OCI-LY1 (cell line): ENCODE results near the gene PCIF1.

Source experiments
- H2AFZ ChIP-seq: fragments of 200-600 bp; sonication (generic), shearing (Covaris generic); 2 replicates; pipeline ENCODE4 v1.6.0; 2014; ENCODE audit warnings: antibody characterized with exemption, mild to moderate bottlenecking, low read length
- H3F3A ChIP-seq: fragments of 200-600 bp; sonication (generic), shearing (Covaris generic); 2 replicates; pipeline ENCODE4 v1.6.0; 2014; ENCODE audit warnings: mild to moderate bottlenecking, antibody characterized with exemption, low read length, moderate library complexity; ENCODE audit not compliant: insufficient read depth
- H3K27ac ChIP-seq: fragments of 200-600 bp; sonication (generic); 2 replicates; pipeline ENCODE4 v1.5.1; 2014; ENCODE audit warnings: low read length, mixed run types, mild to moderate bottlenecking, low read depth; ENCODE audit not compliant: poor library complexity, severe bottlenecking
- H3K27me3 ChIP-seq: fragments of 200-600 bp; sonication (generic); 2 replicates; pipeline ENCODE4 v1.6.0; 2014; ENCODE audit warnings: antibody characterized with exemption, mild to moderate bottlenecking, low read length, moderate library complexity; ENCODE audit not compliant: insufficient read depth
- H3K36me3 ChIP-seq: fragments of 200-600 bp; sonication (generic); 2 replicates; pipeline ENCODE4 v1.6.1; 2014; ENCODE audit warnings: mild to moderate bottlenecking, antibody characterized with exemption, low read length, moderate library complexity, mixed read lengths; ENCODE audit not compliant: insufficient read depth
- H3K4me1 ChIP-seq: fragments of 200-600 bp; sonication (generic); 2 replicates; pipeline ENCODE4 v1.5.1; 2014; ENCODE audit warnings: mild to moderate bottlenecking, low read length, moderate library complexity; ENCODE audit not compliant: insufficient read depth, severe bottlenecking
- H3K4me2 ChIP-seq: fragments of 200-600 bp; sonication (generic), shearing (Covaris generic); 2 replicates; pipeline ENCODE4 v1.6.1; 2014; ENCODE audit warnings: low read length
- H3K4me3 ChIP-seq: fragments of 200-600 bp; sonication (generic); 2 replicates; pipeline ENCODE4 v1.5.1; 2014; ENCODE audit warnings: low read length, low read depth, mild to moderate bottlenecking, mixed read lengths; ENCODE audit not compliant: poor library complexity, severe bottlenecking
- H3K79me2 ChIP-seq: fragments of 200-600 bp; shearing (Covaris generic); 2 replicates; pipeline ENCODE4 v1.6.1; 2016; ENCODE audit warnings: mixed run types, low read length, mixed read lengths; ENCODE audit not compliant: insufficient read depth
- H3K9ac ChIP-seq: fragments of 200-600 bp; sonication (generic), shearing (Covaris generic); 2 replicates; pipeline ENCODE4 v1.6.1; 2014; ENCODE audit warnings: mild to moderate bottlenecking, low read length, mixed read lengths
- H3K9me2 ChIP-seq: fragments of 200-600 bp; sonication (generic), shearing (Covaris generic); 2 replicates; pipeline ENCODE4 v1.6.1; 2014; ENCODE audit warnings: low read depth, mild to moderate bottlenecking, low read length, mixed read lengths
- H3K9me3 ChIP-seq: fragments of 200-600 bp; shearing (Covaris generic); 2 replicates; pipeline ENCODE4 v1.6.1; 2014; ENCODE audit warnings: low read length, mixed read lengths
- H4K20me1 ChIP-seq: fragments of 200-600 bp; sonication (generic), shearing (Covaris generic); 2 replicates; pipeline ENCODE4 v1.6.0; 2016; ENCODE audit warnings: mild to moderate bottlenecking, low read length; ENCODE audit not compliant: insufficient read depth
- EZH2 ChIP-seq: fragments of 200-600 bp; sonication (generic), shearing (Covaris generic); IDR thresholded peaks from 2 replicates; pipeline ENCODE4 v1.8.0; 2017; ENCODE audit warnings: borderline replicate concordance, mixed run types, mild to moderate bottlenecking, antibody characterized with exemption, low read length, moderate library complexity, mixed read lengths
- TF ChIP-seq, protein P1 (sequence below): fragments of 200-600 bp; sonication (generic), shearing (Covaris generic); IDR thresholded peaks from 2 replicates; pipeline ENCODE4 v1.5.1; 2017; ENCODE audit warnings: mild to moderate bottlenecking, antibody characterized with exemption, low read length, moderate library complexity, mixed read lengths

PCIF1 gene

DNA sequence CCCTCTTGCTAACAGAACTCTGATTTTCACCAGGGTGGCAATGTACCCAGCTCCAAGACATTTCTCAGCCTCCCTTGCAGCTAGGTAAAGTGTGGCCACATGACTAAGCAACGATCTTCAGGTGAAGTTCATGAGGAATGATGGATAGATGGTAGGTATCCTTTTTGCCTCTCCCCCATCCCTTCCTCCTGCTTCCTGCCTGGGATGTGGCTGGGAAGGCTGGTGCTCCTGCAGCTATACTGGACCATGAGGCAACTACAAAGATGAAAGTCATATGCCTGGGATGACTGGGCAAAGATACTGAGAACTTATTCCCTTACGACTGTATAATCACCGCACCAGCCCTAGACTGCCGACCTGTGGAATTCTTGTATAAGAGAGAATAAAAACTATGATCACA is 24.1 kb downstream of the PCIF1 start:
- TF ChIP-seq EZH2 = no peak
- TF ChIP-seq, protein P1, sequence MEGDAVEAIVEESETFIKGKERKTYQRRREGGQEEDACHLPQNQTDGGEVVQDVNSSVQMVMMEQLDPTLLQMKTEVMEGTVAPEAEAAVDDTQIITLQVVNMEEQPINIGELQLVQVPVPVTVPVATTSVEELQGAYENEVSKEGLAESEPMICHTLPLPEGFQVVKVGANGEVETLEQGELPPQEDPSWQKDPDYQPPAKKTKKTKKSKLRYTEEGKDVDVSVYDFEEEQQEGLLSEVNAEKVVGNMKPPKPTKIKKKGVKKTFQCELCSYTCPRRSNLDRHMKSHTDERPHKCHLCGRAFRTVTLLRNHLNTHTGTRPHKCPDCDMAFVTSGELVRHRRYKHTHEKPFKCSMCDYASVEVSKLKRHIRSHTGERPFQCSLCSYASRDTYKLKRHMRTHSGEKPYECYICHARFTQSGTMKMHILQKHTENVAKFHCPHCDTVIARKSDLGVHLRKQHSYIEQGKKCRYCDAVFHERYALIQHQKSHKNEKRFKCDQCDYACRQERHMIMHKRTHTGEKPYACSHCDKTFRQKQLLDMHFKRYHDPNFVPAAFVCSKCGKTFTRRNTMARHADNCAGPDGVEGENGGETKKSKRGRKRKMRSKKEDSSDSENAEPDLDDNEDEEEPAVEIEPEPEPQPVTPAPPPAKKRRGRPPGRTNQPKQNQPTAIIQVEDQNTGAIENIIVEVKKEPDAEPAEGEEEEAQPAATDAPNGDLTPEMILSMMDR = no peak
- Histone ChIP-seq H4K20me1 (no peaks in the 10 kb centered on the region), H3K4me1 (no peaks in the 10 kb centered on the region), H3K27ac (no peak overlapping the region), H3F3A (no peaks in the 10 kb centered on the region), H3K4me2 (no peak overlapping the region), H3K36me3 (peaks cover 85% of the 10 kb centered on the region), H3K27me3 (no peaks in the 10 kb centered on the region), H2AFZ (no peak overlapping the region), H3K4me3 (no peak overlapping the region), H3K79me2 (no peaks in the 10 kb centered on the region), H3K9ac (no peak overlapping the region), H3K9me2 (no peaks in the 10 kb centered on the region), H3K9me3 (no peaks in the 10 kb centered on the region)

DNA sequence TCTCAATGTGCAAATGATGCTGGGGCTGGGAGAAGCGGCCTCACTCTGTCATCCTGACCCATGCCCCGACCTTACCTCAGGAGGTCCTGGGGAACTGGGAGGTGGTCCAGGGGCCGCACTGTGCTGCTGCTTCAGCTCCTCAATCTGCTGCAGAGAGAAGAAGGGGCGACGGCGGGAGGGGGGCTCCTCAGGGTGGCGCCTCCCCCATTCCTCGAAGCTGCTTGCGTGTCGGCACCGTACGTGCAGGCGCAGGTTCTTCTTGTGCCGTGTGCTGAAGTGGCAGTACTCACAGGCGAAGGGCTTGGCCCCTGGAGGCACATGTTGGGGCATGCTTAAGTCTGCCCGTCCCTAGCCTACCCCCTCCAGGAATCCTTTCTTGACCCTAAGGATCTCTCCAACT is 24.6 kb downstream of the PCIF1 start:
- Histone ChIP-seq H3K36me3 (peaks cover 86% of the 10 kb centered on the region), H3F3A (no peaks in the 10 kb centered on the region), H3K27ac (no peak overlapping the region), H3K4me2 (no peak overlapping the region), H2AFZ (no peak overlapping the region), H3K9ac (no peak overlapping the region), H3K79me2 (no peaks in the 10 kb centered on the region), H4K20me1 (no peaks in the 10 kb centered on the region), H3K4me1 (no peaks in the 10 kb centered on the region), H3K4me3 (no peak overlapping the region), H3K9me3 (no peaks in the 10 kb centered on the region), H3K27me3 (no peaks in the 10 kb centered on the region), H3K9me2 (no peaks in the 10 kb centered on the region)
- TF ChIP-seq, protein P1 = no peak
- no peak for TF ChIP-seq EZH2

- no peaks in the 10 kb centered on the region for H3K27me3 ChIP-seq
- H3K9me3 ChIP-seq = no peaks in the 10 kb centered on the region
- no peaks in the 10 kb centered on the region for H4K20me1 ChIP-seq
- no peak overlapping the region for H2AFZ ChIP-seq
- H3K4me3 ChIP-seq = no peak overlapping the region
- H3K4me2 ChIP-seq = no peak overlapping the region
- peaks cover 94% of the 10 kb centered on the region for H3K36me3 ChIP-seq
- H3F3A ChIP-seq = no peaks in the 10 kb centered on the region
- TF ChIP-seq, protein P1 = no peak
- no peak for TF ChIP-seq EZH2
- H3K9ac ChIP-seq = no peak overlapping the region
- no peaks in the 10 kb centered on the region for H3K79me2 ChIP-seq
- no peak overlapping the region for H3K27ac ChIP-seq
- H3K9me2 ChIP-seq = no peaks in the 10 kb centered on the region
- no peaks in the 10 kb centered on the region for H3K4me1 ChIP-seq
These were observed 25.6 kb downstream of the PCIF1 start for GRCh38 chr20:45959956-45960630.
